ENCODE measurements around the gene CHST3. TPM values are rescaled to one million over a fixed set of nuclear protein-coding genes. Genes with fewer than 3 reads are reported as not detected.
A peak's percentile ranks its signal among the peaks of the same experiment; 100 is the strongest.

Gene CHST3
- total RNA-seq, 1 experiment from 2014 or later: 6.1 TPM

DNA sequence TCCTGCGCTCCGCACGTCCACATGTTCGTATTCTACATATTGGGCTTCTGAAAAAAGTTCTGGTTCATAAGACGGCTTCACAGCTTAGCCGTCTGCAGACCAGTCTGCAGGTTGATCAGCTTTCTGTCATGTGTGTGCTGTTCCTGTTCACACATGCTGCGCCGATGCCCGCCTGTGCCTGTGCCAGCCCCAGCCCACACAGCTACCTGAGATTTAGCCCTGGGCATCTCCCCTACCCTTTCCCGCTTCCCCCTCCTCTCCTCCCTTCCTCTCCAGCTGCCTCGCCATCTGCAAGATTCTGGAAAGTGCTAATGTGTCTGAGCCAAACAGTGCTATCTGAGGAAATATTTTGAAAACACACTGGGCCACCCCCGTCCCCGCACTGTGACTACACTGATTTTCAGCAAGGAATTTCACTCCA lies 7.1 kb downstream of the CHST3 start:
- Histone ChIP-seq H4K20me1 (ENCODE audit: control insufficient read depth, insufficient read depth, insufficient read length) (no peaks in the 10 kb centered on the region), H3K79me2 (ENCODE audit: insufficient read depth, low read length) (no peaks in the 10 kb centered on the region; the same call in 1 of the 2 replicates), H4K5ac (ENCODE audit: insufficient read length, low read depth, low read length) (no peak overlapping the region), H2BK5ac (ENCODE audit: insufficient read length, low read length) (no peak overlapping the region), H2AFZ (ENCODE audit: low read length) (no peak overlapping the region), H3T11ph (ENCODE audit: low read length) (no peak overlapping the region), H3K56ac (ENCODE audit: insufficient read length, low read depth, low read length) (no peak overlapping the region), H3K9me3 (ENCODE audit: control insufficient read depth, low read depth, low read length) (no peaks in the 10 kb centered on the region), H3K14ac (ENCODE audit: insufficient read depth, low read length) (no peak overlapping the region), H3K23ac (ENCODE audit: insufficient read length, low read depth, low read length) (no peak overlapping the region), H2BK12ac (ENCODE audit: insufficient read length, low read depth, low read length) (no peak overlapping the region), H4K91ac (ENCODE audit: insufficient read length, low read depth, low read length) (no peak overlapping the region), H3K18ac (ENCODE audit: insufficient read length, low read depth, low read length) (no peak overlapping the region), H3K79me1 (ENCODE audit: insufficient read depth, low read depth, low read length, poor library complexity, severe bottlenecking) (no peaks in the 10 kb centered on the region), H4K8ac (replicated peaks; ENCODE audit: insufficient read length, low read depth, low read length) (no peak overlapping the region), H3K27me3 (ENCODE audit: insufficient read depth, low read length) (no peaks in the 10 kb centered on the region), H2BK120ac (ENCODE audit: low read depth, low read length, poor library complexity, severe bottlenecking) (no peak overlapping the region), H2BK15ac (ENCODE audit: low read depth, low read length) (no peak overlapping the region), H3K4me1 (ENCODE audit: insufficient read depth, low read length) (peaks cover 3% of the 10 kb centered on the region; the same call in 1 of the 2 replicates), H3K23me2 (ENCODE audit: insufficient read length, low read depth, low read length, poor library complexity, severe bottlenecking) (peaks cover 3% of the 10 kb centered on the region), H3K27ac (ENCODE audit: insufficient read length, low read depth, low read length) (no peak overlapping the region), H3K4me2 (ENCODE audit: insufficient read depth, insufficient read length, low read length) (no peak overlapping the region), H3K4ac (ENCODE audit: low read depth, low read length) (no peak overlapping the region), H3K9ac (ENCODE audit: extremely low read depth, insufficient read length, low read length) (no peak overlapping the region), H2BK20ac (ENCODE audit: low read depth, low read length, poor library complexity, severe bottlenecking) (no peak overlapping the region), H2AK5ac (ENCODE audit: insufficient read length, low read length) (no peak overlapping the region)
- no peak for TF ChIP-seq CTCF (conservative IDR thresholded peaks at IDR 0.05)
- Mint-ChIP-seq H3K36me3 (ENCODE audit: insufficient read depth in 1 of 3, low read depth in 3 of 3) (no peaks in the 10 kb centered on the region), H3K4me3 (no peak overlapping the region), H3K27me3 (ENCODE audit: low read depth) (peaks cover under 1% of the 10 kb centered on the region; the same call in 1 of the 2 replicates), H3K4me1 (peaks cover 19% of the 10 kb centered on the region in 2 experiments), H3K9me3 (no peaks in the 10 kb centered on the region), H3K27ac (0 out of 7 replicates have a peak overlapping the region, but pooled peaks of 1 of the 3 experiments have one; percentile 34)
- DNase-seq: no peak
- no CpG with 5 or more reads among the region's 13 CpGs for WGBS (ENCODE audit: extremely low coverage, insufficient read length, low lambda C conversion rate)

All from H9 (cell line).